Stimulated activated CD8-positive, alpha-beta memory T cell treated with anti-CD3 and anti-CD28 coated beads, Interleukin-4, amount 100 ng/mL, for 24 hours (primary cell): Measurements from ENCODE around the gene ZKSCAN3.
"Not testable (repeated sequence)": the region's sequence is repeated elsewhere in the genome, so short reads cannot be mapped to it uniquely, and the experiment has no call there.

Source experiments
- DNase-seq: peaks from one replicate; pipeline ENCODE4 v3.0.0-alpha.2; 2020; ENCODE audit warnings: low read depth

Gene ZKSCAN3

GRCh38 chr6:28349892-28350737 lies at the start of gene ZKSCAN3:
Gene ZKSCAN3 (plus strand): TSS chr6:28349947. CDS start chr6:28359587, 9,640 bp downstream.
- DNase-seq = peak; percentile 80

GRCh38 chr6:28303570-28303969 lies 46.2 kb upstream of the ZKSCAN3 start:
- DNase-seq = no peak

GRCh38 chr6:28306363-28306762 lies 43.4 kb upstream of the ZKSCAN3 start:
- DNase-seq = not testable (repeated sequence)

DNA sequence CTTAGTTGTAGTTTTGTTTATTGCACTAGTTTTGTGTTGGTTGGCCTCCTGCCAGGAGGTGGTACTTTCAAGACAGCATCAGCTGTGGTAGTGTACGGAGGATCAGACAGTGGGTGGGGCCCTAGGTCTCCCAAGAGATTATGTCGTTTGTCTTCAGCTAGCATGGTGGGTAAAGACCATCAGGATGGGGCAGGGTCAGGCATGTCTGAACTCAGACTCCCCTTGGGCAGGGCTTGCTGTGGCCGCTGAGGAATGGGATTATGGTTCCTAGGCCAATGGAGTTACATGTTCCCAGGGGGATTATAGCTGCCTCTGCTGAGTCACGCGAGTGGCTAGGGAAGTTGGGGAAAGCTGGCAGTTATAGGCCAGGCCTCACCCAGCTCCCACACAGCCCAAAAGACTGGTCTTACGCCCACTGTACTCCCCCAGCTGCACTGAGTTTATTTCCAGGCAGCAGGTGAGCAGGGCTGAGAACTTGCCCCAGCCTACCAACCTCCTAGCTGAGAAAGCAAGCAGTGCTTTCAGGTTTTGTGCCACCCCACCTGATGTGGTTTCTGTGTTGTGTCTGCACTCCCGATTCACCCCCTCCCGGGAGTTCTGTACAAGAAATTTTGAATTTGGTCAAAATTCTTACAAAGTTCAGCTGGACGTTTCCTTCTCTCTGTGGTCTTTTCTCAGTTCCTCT lies 38.5 kb upstream of the ZKSCAN3 start:
- no peak for DNase-seq

- DNase-seq = no peak
These were observed 36.8 kb upstream of the ZKSCAN3 start for GRCh38 chr6:28312939-28313338.

GRCh38 chr6:28315628-28316027 lies 34.1 kb upstream of the ZKSCAN3 start:
- DNase-seq = no peak

DNA sequence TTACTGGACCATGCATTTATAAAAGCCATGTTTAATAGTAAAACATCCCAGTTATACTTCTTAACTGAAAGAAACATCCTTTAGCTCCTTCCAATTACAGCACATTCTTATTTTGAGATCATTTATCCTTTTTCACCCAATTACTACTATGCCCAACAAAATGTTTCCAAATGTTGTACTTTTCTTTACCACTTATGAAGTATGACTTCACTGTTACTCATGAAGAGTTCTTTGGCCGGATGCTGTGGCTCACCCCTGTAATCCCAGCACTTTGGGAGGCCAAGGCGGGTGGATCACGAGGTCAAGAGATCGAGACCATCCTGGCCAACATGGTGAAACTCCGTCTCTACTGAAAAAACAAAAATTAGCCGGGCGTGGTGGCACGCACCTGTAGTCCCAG lies 31.9 kb upstream of the ZKSCAN3 start:
- not testable (repeated sequence) for DNase-seq

DNA sequence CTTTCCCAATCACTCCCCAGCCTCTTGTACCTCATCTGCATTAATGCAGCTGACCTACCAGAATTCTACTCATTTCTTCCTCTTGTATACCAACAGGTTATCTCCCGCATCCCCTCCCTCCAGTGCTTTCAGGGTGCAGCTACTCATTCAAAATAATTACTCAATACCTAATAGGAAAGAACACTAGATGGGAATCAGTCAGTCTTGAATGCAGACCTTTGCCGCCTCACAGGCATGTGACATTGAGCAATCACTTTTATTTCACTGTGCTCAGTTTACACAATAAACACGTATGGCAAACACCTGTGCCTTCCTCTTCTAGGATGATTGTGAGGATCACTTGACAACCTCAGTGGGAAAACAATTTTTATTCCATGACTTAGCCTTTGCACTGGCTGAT lies 27.1 kb upstream of the ZKSCAN3 start:
- no peak for DNase-seq

GRCh38 chr6:28323813-28324424 lies 25.8 kb upstream of the ZKSCAN3 start:
- no peak for DNase-seq

DNA sequence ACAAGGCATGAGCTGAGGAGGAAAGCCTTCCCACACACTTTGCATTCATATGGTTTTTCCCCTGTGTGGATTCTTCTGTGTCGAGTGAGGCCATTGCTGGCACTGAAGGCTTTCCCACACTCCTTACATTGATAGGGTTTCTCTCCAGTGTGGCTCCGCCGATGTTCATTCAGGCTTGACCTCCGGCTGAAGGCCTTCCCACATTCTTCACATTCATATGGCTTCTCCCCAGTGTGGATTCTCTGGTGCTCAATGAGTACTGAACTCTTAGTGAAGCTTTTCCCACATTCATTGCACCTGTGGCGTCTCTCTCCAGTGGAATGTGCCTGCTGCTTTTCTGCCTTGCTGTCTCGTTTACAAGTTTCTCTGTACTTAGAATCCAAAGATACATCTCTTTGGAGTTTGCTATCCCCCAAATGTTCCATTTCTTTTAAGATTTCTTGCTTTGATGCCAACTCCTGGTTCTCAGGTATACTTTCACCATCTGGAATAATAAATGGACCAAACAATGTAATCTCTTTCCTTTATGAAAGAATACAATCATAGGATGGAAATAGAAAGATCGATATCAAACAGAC lies 23.3 kb upstream of the ZKSCAN3 start:
- DNase-seq = no peak

- DNase-seq = no peak
These were observed 19.7 kb upstream of the ZKSCAN3 start for GRCh38 chr6:28330041-28330440.

DNA sequence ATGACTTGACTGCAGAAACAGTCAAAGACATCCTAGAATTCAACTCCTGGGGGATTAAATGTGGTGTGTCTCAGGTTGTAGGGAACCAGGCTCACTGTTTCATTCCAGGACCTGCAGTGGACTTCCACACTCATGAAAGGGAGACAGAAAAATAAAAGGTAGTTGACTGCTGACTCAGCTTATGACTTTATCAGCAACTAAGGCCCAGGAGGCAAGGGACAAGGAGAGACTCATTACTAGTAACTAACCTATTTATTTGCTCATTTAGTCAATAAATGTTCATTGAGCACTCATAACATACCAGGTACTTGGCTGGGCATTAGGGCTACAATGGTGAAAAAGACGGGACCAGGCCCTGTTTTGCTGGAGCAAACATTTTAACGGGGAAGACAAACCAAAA lies 16.7 kb upstream of the ZKSCAN3 start:
- no peak for DNase-seq

GRCh38 chr6:28333599-28334018 lies 16.1 kb upstream of the ZKSCAN3 start:
- no peak for DNase-seq

DNA sequence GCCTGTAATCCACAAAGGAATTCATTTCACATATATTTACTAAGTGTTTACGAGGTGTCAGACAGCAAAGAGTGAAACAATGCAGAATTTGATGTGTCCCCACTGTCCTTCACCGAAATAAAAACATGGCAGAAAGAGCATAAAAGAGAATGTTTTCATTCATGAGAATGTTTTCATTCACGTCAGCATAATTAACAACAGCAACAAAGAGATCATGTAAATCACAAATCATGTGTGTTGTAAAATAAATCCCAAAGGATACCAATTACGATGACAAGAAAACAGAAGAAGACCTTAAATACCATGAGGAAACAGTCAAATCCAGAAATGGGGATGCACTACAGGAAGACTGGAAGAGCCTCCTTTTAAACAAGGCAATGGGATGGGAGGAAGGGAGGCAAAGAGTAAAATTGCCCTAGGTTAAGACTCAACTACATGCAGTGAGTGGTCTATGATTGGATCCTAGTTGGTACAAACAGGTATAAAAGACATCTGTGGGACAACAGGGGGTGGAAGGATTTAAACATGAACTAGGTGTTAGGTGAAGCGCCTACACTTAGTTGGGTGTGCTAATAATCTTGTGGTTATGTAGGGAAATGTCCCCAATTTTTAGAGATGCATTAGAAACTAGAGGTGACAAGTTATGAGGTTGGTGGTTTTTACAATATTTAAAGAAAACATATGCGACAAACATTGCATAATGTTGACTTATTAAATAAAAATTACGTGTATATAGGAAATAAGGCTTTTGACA lies 15.3 kb upstream of the ZKSCAN3 start:
- no peak for DNase-seq

- no peak for DNase-seq
These were observed 14.6 kb upstream of the ZKSCAN3 start for GRCh38 chr6:28335040-28335563.

DNA sequence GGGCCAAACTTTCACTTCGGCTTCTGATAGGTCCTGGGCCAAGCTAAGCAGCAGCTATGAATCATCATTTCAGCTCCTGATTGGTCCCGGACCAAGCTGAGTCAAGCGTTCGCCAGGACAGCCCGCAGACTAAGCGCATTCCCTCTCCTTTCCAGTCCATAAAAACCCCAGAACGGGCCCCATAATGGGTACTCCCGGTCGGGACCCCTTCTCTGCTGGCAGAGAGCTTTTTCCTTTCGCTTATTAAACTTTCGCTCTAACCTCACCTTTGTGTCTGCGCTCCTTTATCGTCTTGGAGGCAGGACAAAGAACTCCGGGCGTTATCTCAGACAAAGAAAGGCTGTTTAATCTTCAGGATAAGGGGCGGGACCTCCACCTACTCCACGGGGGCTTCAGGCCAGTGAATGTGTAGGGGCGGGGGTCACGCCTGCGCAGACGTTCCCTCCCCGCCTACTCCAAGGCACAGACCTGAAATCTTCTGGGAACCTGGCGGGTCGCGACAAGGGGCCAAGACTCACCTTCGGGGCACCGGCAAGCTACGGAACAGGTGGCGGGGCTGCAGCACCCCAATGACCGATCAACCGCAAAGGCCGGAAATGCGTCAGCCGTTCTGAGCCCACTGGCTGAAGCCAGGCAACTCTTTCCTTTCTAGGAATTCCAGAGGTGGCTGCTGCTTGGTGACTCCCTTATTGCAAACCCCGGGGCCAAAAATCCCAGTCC lies 14.0 kb upstream of the ZKSCAN3 start, which contains the start of gene ZSCAN31:
ZSCAN31 (minus strand) TSS at position 585 of the 720 bp plus-strand sequence. CDS start 6,465 bp downstream, outside the sequence.
- DNase-seq = peak; percentile 62

GRCh38 chr6:28336284-28337120 lies 13.2 kb upstream of the ZKSCAN3 start:
- no peak for DNase-seq

GRCh38 chr6:28337121-28337520 lies 12.6 kb upstream of the ZKSCAN3 start:
- no peak for DNase-seq

DNA sequence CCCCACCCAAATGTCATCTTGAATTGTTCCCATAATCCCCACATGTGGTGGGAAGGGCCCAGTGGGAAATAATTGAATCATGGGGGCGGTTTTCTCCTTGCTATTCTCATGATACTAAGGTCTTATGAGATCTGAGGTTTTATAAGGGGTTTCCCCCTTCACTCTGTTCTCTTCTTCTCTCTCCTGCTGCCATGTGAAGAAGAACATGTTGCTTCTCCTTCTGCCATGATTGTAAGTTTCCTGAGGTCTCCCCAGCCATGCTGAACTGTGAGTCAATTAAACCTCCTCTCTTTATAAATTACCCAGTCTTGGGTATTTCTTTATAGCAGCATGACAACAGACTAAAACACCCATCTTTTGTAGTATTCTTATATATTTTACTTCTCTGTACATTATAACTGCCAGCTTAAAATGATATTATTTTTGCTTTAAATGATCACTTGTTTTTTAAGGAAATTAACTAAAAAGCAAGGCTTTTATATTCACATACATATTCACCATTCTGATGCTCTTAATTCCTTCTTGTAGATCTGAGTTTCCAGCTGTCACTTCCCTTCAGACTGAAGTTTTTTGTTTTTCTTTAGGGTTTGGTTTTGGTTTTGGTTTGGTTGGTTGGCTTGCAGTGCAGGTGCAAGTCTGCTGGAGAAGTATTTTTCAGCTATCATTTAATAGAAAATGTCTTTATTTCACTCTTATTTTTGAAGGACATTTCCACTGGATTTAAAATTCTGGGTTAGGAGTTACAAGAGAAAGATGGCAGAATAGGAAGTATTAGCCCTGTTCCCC lies 9.2 kb upstream of the ZKSCAN3 start:
- DNase-seq = no peak
